ENCODE measurements around the gene MAP2K7.

- TF ChIP-seq CTCF (IDR thresholded peaks at IDR 0.05; ENCODE audit: insufficient read depth, low read length) (no peak), SPI1 (IDR thresholded peaks at IDR 0.05; ENCODE audit: borderline replicate concordance, low read depth) (no peak), REST (IDR thresholded peaks at IDR 0.05; ENCODE audit: insufficient replicate concordance, low read depth) (no peak)
These were observed 30.2 kb upstream of the MAP2K7 start for GRCh38 chr19:7873304-7874075.
